OCI-LY3 (cell line): ENCODE measurements around the gene DSC3.

Source experiments
- H2AFZ ChIP-seq: fragments of 200-600, 300-600 bp; shearing (Covaris generic); 2 replicates; pipeline ENCODE4 v1.6.0; 2014; ENCODE audit warnings: antibody characterized with exemption, low read depth, low read length
- H3K27ac ChIP-seq: fragments of 200-600, 300-600 bp; sonication (generic); 2 replicates; pipeline ENCODE4 v1.5.1; 2014; ENCODE audit warnings: mild to moderate bottlenecking, low read length, moderate library complexity, mixed read lengths
- H3K27me3 ChIP-seq: fragments of 200-600, 300-600 bp; sonication (generic); 2 replicates; pipeline ENCODE4 v1.6.1; 2014; ENCODE audit warnings: low read depth, low read length, mixed read lengths
- H3K36me3 ChIP-seq: fragments of 200-600, 300-600 bp; sonication (generic); replicated peaks from 2 replicates; pipeline ENCODE3; 2014; ENCODE audit warnings: low read depth, low read length, mixed read lengths
- H3K4me1 ChIP-seq: fragments of 300-600, 200-600 bp; sonication (generic); 2 replicates; pipeline ENCODE4 v1.6.1; 2014; ENCODE audit warnings: low read length, mixed read lengths
- H3K4me2 ChIP-seq: fragments of 200-600, 300-600 bp; sonication (generic); 2 replicates; pipeline ENCODE4 v1.6.1; 2014; ENCODE audit warnings: low read length, mixed read lengths
- H3K4me3 ChIP-seq: fragments of 300-600, 200-600 bp; sonication (generic); 2 replicates; pipeline ENCODE4 v1.5.1; 2014; ENCODE audit warnings: antibody characterized with exemption, mild to moderate bottlenecking, low read length, moderate library complexity
- H3K79me2 ChIP-seq: fragments of 300-600, 200-600 bp; shearing (Covaris generic); 2 replicates; pipeline ENCODE4 v1.6.1; 2014; ENCODE audit warnings: mild to moderate bottlenecking, low read length, mixed read lengths
- H3K9ac ChIP-seq: fragments of 300-600, 200-600 bp; shearing (Covaris generic); 2 replicates; pipeline ENCODE4 v1.6.0; 2014; ENCODE audit warnings: mild to moderate bottlenecking, low read length, moderate library complexity
- H3K9me3 ChIP-seq: fragments of 200-600, 300-600 bp; shearing (Covaris generic); 2 replicates; pipeline ENCODE4 v1.6.1; 2014; ENCODE audit warnings: low read length, mixed read lengths; ENCODE audit not compliant: insufficient read depth
- H4K20me1 ChIP-seq: fragments of 200-600, 300-600 bp; sonication (generic); 2 replicates; pipeline ENCODE4 v1.6.1; 2016; ENCODE audit warnings: low read length, mixed read lengths; ENCODE audit not compliant: insufficient read depth
- EZH2phosphoT487 ChIP-seq: fragments of 200-600 bp; shearing (Covaris generic); IDR thresholded peaks from 2 replicates; pipeline ENCODE4 v1.6.1; 2018; ENCODE audit warnings: antibody characterized with exemption, mixed run types, low read depth
- TF ChIP-seq, protein P1 (sequence below): fragments of 200-600, 300-600 bp; sonication (generic); IDR thresholded peaks from 2 replicates; pipeline ENCODE4 v1.5.1; 2014; ENCODE audit warnings: antibody characterized with exemption, low read length, low read depth

Gene DSC3

DNA sequence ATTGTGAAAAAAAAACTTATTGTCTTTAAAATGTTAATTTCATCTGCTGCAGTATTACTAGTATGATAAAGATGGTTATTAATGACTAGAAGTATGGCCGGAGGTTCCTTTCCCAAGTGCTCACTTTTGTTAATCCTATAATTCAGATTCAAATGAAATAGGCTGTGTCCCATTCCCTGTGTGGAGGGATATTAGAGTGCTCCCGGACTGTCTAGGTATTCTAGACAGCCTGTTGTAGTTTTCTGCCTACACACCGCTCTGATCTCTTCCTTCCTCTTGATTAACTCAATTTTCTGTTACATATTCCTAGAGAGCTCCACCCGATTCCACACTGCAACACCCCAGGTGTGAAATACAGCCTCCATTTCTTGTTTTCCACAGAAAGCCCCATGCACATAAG, 15.4 kb upstream of the DSC3 start:
- Histone ChIP-seq H3K36me3 (no peaks in the 10 kb centered on the region), H2AFZ (no peak overlapping the region), H3K4me3 (no peak overlapping the region), H3K9me3 (no peaks in the 10 kb centered on the region), H3K9ac (no peak overlapping the region), H3K27ac (no peak overlapping the region), H4K20me1 (no peaks in the 10 kb centered on the region), H3K27me3 (no peaks in the 10 kb centered on the region), H3K4me1 (no peaks in the 10 kb centered on the region), H3K79me2 (no peaks in the 10 kb centered on the region), H3K4me2 (no peak overlapping the region)
- TF ChIP-seq, protein P1, sequence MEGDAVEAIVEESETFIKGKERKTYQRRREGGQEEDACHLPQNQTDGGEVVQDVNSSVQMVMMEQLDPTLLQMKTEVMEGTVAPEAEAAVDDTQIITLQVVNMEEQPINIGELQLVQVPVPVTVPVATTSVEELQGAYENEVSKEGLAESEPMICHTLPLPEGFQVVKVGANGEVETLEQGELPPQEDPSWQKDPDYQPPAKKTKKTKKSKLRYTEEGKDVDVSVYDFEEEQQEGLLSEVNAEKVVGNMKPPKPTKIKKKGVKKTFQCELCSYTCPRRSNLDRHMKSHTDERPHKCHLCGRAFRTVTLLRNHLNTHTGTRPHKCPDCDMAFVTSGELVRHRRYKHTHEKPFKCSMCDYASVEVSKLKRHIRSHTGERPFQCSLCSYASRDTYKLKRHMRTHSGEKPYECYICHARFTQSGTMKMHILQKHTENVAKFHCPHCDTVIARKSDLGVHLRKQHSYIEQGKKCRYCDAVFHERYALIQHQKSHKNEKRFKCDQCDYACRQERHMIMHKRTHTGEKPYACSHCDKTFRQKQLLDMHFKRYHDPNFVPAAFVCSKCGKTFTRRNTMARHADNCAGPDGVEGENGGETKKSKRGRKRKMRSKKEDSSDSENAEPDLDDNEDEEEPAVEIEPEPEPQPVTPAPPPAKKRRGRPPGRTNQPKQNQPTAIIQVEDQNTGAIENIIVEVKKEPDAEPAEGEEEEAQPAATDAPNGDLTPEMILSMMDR: no peak
- TF ChIP-seq EZH2phosphoT487: no peak

DNA sequence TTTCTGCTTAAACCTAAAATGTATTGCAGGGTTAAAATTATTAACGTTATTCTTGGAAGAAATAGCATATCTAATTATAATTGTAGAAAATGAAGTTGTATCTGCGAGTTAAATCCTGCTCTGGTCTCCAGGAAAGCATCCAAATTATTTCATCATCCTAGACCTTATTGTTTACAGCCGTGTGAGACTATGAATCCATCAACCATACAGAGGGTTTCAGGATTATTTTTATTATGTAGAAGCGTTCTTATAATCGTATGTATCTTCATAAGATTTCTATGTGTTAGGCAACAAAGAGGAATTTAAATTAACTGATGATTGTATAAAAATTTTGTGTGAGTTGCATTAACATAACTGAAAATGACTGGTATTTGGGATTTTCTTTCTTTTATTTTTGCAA, 14.5 kb upstream of the DSC3 start:
- H3K79me2 ChIP-seq: no peaks in the 10 kb centered on the region

DNA sequence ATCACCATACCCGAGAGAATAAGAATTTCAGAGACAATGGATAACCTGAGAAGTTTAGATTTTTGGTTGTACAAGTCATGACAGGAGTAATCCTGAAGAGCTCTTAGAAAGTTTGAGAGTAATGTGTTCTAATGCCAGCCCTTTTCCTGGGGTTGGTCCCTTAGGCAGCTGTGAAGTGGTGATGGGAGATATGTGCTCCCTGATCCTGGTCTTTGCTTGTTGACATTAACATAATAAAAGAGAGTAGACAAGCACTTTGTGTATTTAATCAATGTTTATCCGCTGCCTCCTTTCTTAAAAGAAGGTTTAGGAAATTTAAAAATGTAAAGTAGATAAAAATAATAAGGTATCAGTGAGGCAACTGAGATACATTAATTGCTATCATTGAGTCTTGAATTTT, 13.8 kb upstream of the DSC3 start:
- TF ChIP-seq, protein P1: no peak
- TF ChIP-seq EZH2phosphoT487: no peak
- Histone ChIP-seq H3K4me3 (no peak overlapping the region), H3K79me2 (no peaks in the 10 kb centered on the region), H4K20me1 (no peaks in the 10 kb centered on the region), H3K4me2 (no peak overlapping the region), H2AFZ (no peak overlapping the region), H3K9ac (no peak overlapping the region), H3K4me1 (no peaks in the 10 kb centered on the region), H3K27me3 (no peaks in the 10 kb centered on the region), H3K36me3 (no peaks in the 10 kb centered on the region), H3K27ac (no peak overlapping the region), H3K9me3 (no peaks in the 10 kb centered on the region)

More for the DNA sequence above, 14.5 kb upstream of the DSC3 start:
- no peaks in the 10 kb centered on the region for H4K20me1 ChIP-seq
- no peaks in the 10 kb centered on the region for H3K27me3 ChIP-seq
- no peaks in the 10 kb centered on the region for H3K36me3 ChIP-seq
- H3K9ac ChIP-seq: no peak overlapping the region
- no peak overlapping the region for H3K4me2 ChIP-seq
- no peak overlapping the region for H3K4me3 ChIP-seq
- H2AFZ ChIP-seq: no peak overlapping the region
- H3K4me1 ChIP-seq: no peaks in the 10 kb centered on the region
- TF ChIP-seq, protein P1: no peak
- no peak for TF ChIP-seq EZH2phosphoT487
- H3K27ac ChIP-seq: no peak overlapping the region
- no peaks in the 10 kb centered on the region for H3K9me3 ChIP-seq

DNA sequence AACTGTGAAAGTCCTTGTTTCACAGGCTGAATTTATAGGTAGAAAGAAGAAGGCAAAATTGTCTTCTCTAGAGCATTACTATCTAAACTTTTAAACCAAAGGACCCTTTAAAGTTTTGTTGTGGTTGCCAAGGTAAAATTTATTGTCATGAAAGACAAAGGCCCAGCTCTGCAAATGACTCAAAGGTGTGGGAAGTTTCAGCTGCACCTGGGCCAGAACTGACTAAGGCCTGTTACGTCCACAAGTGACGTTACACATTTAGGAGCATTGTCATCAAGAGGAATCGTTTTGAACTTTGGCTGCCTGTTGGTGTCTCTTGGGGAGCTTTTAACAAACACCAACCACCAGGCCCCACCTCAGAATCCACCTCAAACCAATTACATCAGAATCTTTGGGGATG, 8.1 kb upstream of the DSC3 start:
- Histone ChIP-seq H2AFZ (no peak overlapping the region), H4K20me1 (no peaks in the 10 kb centered on the region), H3K79me2 (no peaks in the 10 kb centered on the region), H3K4me2 (no peak overlapping the region), H3K4me1 (no peaks in the 10 kb centered on the region), H3K27ac (no peak overlapping the region), H3K27me3 (no peaks in the 10 kb centered on the region), H3K9me3 (no peaks in the 10 kb centered on the region), H3K9ac (no peak overlapping the region), H3K4me3 (no peak overlapping the region), H3K36me3 (no peaks in the 10 kb centered on the region)
- TF ChIP-seq EZH2phosphoT487: no peak
- TF ChIP-seq, protein P1: no peak
